GM23338 (cell line): ENCODE measurements around the gene RECQL5.

Experiments used
- EZH2 ChIP-seq: fragments of 200-600 bp; sonication (generic); IDR thresholded peaks from one replicate; pipeline ENCODE4 v1.8.0; 2017; ENCODE audit warnings: antibody characterized with exemption, mild to moderate bottlenecking, low read depth; ENCODE audit not compliant: unreplicated experiment
- EZH2phosphoT487 ChIP-seq: fragments of 200-600 bp; sonication (generic); IDR thresholded peaks from one replicate; pipeline ENCODE4 v1.8.1; 2018; ENCODE audit warnings: antibody characterized with exemption; ENCODE audit not compliant: unreplicated experiment
- POLR2AphosphoS5 ChIP-seq: IDR thresholded peaks from 2 replicates; pipeline ENCODE4 v1.6.1; 2016; ENCODE audit warnings: antibody characterized with exemption, low read depth
- TF ChIP-seq, protein P1 (sequence below), 2 experiments: fragments of 200-600 bp in 1 of 2; sonication (generic) in 1 of 2; conservative IDR thresholded peaks; 2 replicates each; pipeline versions ENCODE4 v1.5.1 to v1.6.1; 2016 to 2017; ENCODE audit warnings: antibody characterized with exemption in 2 of 2, low read depth in 2 of 2, mild to moderate bottlenecking in 2 of 2, moderate library complexity in 1 of 2

GRCh38 chr17:75694536-75694935 lies 27.6 kb upstream of the RECQL5 start:
- TF ChIP-seq POLR2AphosphoS5: no peak
- TF ChIP-seq, protein P1, sequence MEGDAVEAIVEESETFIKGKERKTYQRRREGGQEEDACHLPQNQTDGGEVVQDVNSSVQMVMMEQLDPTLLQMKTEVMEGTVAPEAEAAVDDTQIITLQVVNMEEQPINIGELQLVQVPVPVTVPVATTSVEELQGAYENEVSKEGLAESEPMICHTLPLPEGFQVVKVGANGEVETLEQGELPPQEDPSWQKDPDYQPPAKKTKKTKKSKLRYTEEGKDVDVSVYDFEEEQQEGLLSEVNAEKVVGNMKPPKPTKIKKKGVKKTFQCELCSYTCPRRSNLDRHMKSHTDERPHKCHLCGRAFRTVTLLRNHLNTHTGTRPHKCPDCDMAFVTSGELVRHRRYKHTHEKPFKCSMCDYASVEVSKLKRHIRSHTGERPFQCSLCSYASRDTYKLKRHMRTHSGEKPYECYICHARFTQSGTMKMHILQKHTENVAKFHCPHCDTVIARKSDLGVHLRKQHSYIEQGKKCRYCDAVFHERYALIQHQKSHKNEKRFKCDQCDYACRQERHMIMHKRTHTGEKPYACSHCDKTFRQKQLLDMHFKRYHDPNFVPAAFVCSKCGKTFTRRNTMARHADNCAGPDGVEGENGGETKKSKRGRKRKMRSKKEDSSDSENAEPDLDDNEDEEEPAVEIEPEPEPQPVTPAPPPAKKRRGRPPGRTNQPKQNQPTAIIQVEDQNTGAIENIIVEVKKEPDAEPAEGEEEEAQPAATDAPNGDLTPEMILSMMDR (conservative IDR thresholded peaks at IDR 0.05; ENCODE audit: low read depth in 2 of 2): no peak
- no peak for TF ChIP-seq EZH2phosphoT487
- no peak for TF ChIP-seq EZH2
